PC-9 (cell line): ENCODE measurements around the gene CDK9. TPM values are rescaled to one million over a fixed set of nuclear protein-coding genes. Genes with fewer than 3 reads are reported as not detected.

Experiments
- BruUV-seq: library from RNA; stranded (reverse); fragments of 400-500 nt; replicated peaks from 2 replicates; lab custom pipeline; 2021; lab: Mats Ljungman, UMichigan
- CTCF ChIA-PET: fragments of 300-600 bp; sonication (Branson Sonifier 250); formaldehyde crosslinking; loops from one replicate; lab custom pipeline; 2022; ENCODE audit warnings: antibody characterized with exemption; lab: Charles Lee
- POLR2A ChIA-PET: fragments of 300-600 bp; sonication (Branson Sonifier 250); formaldehyde crosslinking; loops from one replicate; lab custom pipeline; 2022; ENCODE audit warnings: antibody characterized with exemption; ENCODE audit not compliant: unreplicated experiment; lab: Charles Lee
- DNase-seq, 2 experiments: peaks; one replicate each; pipeline versions ENCODE4 v3.0.0 to v3.0.0-alpha.2; 2015 to 2022; ENCODE audit warnings: mixed read lengths in 1 of 2
- H2AFZ ChIP-seq: fragments of 200-600 bp; sonication (generic); 2 replicates; pipeline ENCODE4 v1.8.1; 2017; ENCODE audit warnings: antibody characterized with exemption
- H3F3A ChIP-seq: fragments of 200-600 bp; sonication (generic); 2 replicates; pipeline ENCODE4 v1.8.1; 2017; ENCODE audit warnings: antibody characterized with exemption, mild to moderate bottlenecking, low read depth; ENCODE audit not compliant: insufficient read depth
- H3K27ac ChIP-seq: fragments of 200-600 bp; sonication (generic); 2 replicates; pipeline ENCODE4 v1.6.1; 2016; ENCODE audit warnings: mixed run types
- H3K27me3 ChIP-seq: fragments of 200-600 bp; sonication (generic); 2 replicates; pipeline ENCODE4 v1.6.1; 2016; ENCODE audit warnings: low read depth, mixed run types; ENCODE audit not compliant: insufficient read depth
- H3K36me3 ChIP-seq: fragments of 200-600 bp; sonication (generic); 2 replicates; pipeline ENCODE4 v1.6.1; 2016; ENCODE audit warnings: low read depth, mixed run types
- H3K4me1 ChIP-seq: fragments of 200-600 bp; sonication (generic); replicated peaks from 2 replicates; pipeline ENCODE4 v1.6.1; 2016; ENCODE audit warnings: mixed run types; ENCODE audit not compliant: insufficient read depth
- H3K4me2 ChIP-seq: fragments of 200-600 bp; sonication (generic); 2 replicates; pipeline ENCODE4 v1.6.1; 2017; ENCODE audit warnings: mixed run types
- H3K4me3 ChIP-seq: fragments of 200-600 bp; sonication (generic); 2 replicates; pipeline ENCODE4 v1.6.1; 2016; ENCODE audit warnings: mixed run types
- H3K79me2 ChIP-seq: fragments of 200-600 bp; sonication (generic); 2 replicates; pipeline ENCODE4 v1.6.1; 2017; ENCODE audit warnings: low read depth, mixed run types
- H3K9me2 ChIP-seq: fragments of 200-600 bp; sonication (generic); 2 replicates; pipeline ENCODE4 v1.8.1; 2017; ENCODE audit warnings: mild to moderate bottlenecking; ENCODE audit not compliant: insufficient read depth
- H3K9me3 ChIP-seq: fragments of 200-600 bp; sonication (generic); 2 replicates; pipeline ENCODE4 v1.8.1; 2016; ENCODE audit warnings: low read depth; ENCODE audit not compliant: insufficient read depth
- H4K20me1 ChIP-seq: fragments of 200-600 bp; sonication (generic); 2 replicates; pipeline ENCODE4 v1.8.1; 2017; ENCODE audit not compliant: insufficient read depth
- EZH2 ChIP-seq: fragments of 200-600 bp; sonication (generic); IDR thresholded peaks from 2 replicates; pipeline ENCODE4 v1.8.0; 2017; ENCODE audit warnings: antibody characterized with exemption, low read depth
- intact Hi-C: fragments of 100-400 bp; cut with micrococcal nuclease; formaldehyde crosslinking; loops from one replicate; pipeline ENCODE4 v1.10.0; 2022; ENCODE audit not compliant: unreplicated experiment
- total RNA-seq: library from RNA; stranded (reverse); gene quantifications from 2 replicates; pipeline ENCODE4 v1.2.3, GENCODE V29; 2021
- TF ChIP-seq, protein P1 (sequence below): fragments of 200-600 bp; sonication (generic); conservative IDR thresholded peaks from 2 replicates; pipeline ENCODE4 v1.6.1; 2017; ENCODE audit warnings: mixed run types, antibody characterized with exemption, mild to moderate bottlenecking, moderate library complexity

CDK9 gene
- total RNA-seq, 1 experiment from 2014 or later, result 93.8 TPM

DNA sequence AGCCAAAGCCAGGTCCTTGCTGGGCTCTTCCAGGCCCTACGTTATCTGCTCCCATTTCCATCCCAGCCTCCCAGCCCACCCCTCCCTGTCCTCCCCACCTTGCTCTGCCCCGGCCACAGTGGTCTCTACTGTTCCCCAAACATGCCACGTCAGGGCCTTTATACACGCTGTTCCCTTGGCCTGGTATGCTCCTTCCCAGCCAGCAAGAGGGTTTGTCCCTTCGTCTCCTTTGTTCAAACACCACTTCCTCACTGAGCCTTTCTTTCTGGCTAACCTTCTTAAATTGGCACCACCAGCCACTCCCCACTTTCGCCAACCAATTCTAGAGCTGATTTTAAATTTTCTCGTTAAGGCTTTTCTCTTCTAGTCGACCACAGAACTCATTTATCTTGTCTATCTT, 17.1 kb upstream of the CDK9 start:
- no peaks in the 10 kb centered on the region for H3K36me3 ChIP-seq
- ChIA-PET POLR2A (no interaction called here), CTCF (no interaction called here)
- H3K4me3 ChIP-seq, result no peak overlapping the region
- H3K79me2 ChIP-seq, result no peaks in the 10 kb centered on the region
- no peaks in the 10 kb centered on the region for H3K9me3 ChIP-seq
- no peaks in the 10 kb centered on the region for H3K9me2 ChIP-seq
- TF ChIP-seq, protein P1, sequence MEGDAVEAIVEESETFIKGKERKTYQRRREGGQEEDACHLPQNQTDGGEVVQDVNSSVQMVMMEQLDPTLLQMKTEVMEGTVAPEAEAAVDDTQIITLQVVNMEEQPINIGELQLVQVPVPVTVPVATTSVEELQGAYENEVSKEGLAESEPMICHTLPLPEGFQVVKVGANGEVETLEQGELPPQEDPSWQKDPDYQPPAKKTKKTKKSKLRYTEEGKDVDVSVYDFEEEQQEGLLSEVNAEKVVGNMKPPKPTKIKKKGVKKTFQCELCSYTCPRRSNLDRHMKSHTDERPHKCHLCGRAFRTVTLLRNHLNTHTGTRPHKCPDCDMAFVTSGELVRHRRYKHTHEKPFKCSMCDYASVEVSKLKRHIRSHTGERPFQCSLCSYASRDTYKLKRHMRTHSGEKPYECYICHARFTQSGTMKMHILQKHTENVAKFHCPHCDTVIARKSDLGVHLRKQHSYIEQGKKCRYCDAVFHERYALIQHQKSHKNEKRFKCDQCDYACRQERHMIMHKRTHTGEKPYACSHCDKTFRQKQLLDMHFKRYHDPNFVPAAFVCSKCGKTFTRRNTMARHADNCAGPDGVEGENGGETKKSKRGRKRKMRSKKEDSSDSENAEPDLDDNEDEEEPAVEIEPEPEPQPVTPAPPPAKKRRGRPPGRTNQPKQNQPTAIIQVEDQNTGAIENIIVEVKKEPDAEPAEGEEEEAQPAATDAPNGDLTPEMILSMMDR, result no peak
- no peak for TF ChIP-seq EZH2
- H2AFZ ChIP-seq, result no peak overlapping the region
- no peak overlapping the region for H3K27ac ChIP-seq
- BruUV-seq, result no TSS peak
- H3K27me3 ChIP-seq, result peaks cover 2% of the 10 kb centered on the region; the same call in 1 of the 2 replicates
- H3F3A ChIP-seq, result peaks cover 13% of the 10 kb centered on the region; the same call in 1 of the 2 replicates
- intact Hi-C loops, result no loop called here
- H3K4me1 ChIP-seq, result peaks cover 7% of the 10 kb centered on the region
- no peak for DNase-seq
- no peaks in the 10 kb centered on the region for H4K20me1 ChIP-seq
- H3K4me2 ChIP-seq, result no peak overlapping the region

DNA sequence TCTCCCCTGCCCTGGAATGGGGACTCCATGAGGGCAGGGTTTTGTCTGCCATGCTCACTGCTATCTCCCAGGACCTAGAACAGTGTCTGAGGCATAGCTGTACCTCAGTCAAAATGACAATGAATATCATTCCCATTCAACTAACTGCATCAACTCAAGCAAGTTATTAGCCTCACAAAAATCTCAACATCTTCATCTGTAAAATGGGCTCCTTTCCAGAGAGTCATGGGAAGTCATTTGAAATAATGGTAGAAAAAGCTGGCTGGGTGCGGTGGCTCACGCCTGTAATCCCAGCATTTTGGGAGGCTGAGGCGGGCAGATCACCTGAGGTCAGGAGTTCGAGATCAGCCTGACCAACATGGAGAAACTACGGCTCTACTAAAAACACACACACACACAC, 16.7 kb upstream of the CDK9 start:
- CTCF ChIA-PET, result no interaction called here

DNA sequence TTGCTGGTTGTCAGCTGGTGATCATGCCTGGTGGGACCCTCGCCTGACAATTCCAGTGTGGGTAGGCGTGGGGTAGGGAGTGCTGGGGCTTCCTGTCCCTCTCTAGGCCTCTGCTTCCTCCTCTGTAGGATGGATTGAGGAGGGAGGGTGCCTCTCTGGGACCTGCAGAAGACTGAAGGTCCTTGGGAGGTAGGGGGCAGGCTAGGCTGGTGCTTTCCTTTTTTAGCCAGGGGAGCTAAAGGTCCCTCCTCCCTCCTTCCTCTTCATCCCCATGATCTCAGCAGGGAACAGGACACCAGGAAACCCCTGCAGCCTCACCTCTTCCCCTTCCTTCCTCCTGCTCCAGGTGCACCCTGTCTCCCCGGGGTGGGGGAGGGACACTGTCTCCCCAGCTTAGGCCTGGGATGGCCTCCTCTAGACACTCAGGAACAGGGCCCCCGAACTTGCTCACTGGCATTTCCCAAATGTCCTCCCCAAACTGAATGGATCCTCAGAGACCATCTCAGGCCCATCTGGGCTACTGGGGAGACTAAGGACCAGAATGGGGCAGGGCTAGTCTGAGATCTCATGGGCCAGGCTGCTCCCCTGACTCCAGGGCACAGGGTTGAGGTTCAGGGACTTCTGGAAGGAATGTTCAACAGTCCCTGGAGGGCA, 15.8 kb upstream of the CDK9 start:
- intact Hi-C loops, result no loop called here
- peaks cover 7% of the 10 kb centered on the region for H3K4me1 ChIP-seq
- H3K36me3 ChIP-seq, result no peaks in the 10 kb centered on the region
- no peaks in the 10 kb centered on the region for H4K20me1 ChIP-seq
- BruUV-seq, result no TSS peak
- peaks cover 14% of the 10 kb centered on the region; the same call in 1 of the 2 replicates for H3F3A ChIP-seq
- no peaks in the 10 kb centered on the region for H3K9me2 ChIP-seq
- no peaks in the 10 kb centered on the region for H3K79me2 ChIP-seq
- no peak overlapping the region for H3K4me3 ChIP-seq
- TF ChIP-seq, protein P1, result no peak
- TF ChIP-seq EZH2, result no peak
- DNase-seq, result no peak
- no peak overlapping the region for H2AFZ ChIP-seq
- POLR2A ChIA-PET, result no interaction called here
- CTCF ChIA-PET, result interaction anchor here (1.5 to 1.9 kb wide), 2 partner anchors 28 to 29 kb away, joined by 6 read pairs; no protein-coding TSS in a partner anchor
- no peak overlapping the region for H3K27ac ChIP-seq
- H3K27me3 ChIP-seq, result peaks cover 6% of the 10 kb centered on the region; the same call in 1 of the 2 replicates
- H3K9me3 ChIP-seq, result no peaks in the 10 kb centered on the region
- peak overlapping the region; percentile 93 for H3K4me2 ChIP-seq

More for the DNA sequence above, 16.7 kb upstream of the CDK9 start:
- Histone ChIP-seq H4K20me1 (no peaks in the 10 kb centered on the region), H3K9me3 (no peaks in the 10 kb centered on the region), H3K4me1 (peaks cover 7% of the 10 kb centered on the region), H3K9me2 (no peaks in the 10 kb centered on the region), H3F3A (peaks cover 14% of the 10 kb centered on the region; the same call in 1 of the 2 replicates), H3K4me2 (no peak overlapping the region), H3K27me3 (no peaks in the 10 kb centered on the region; the same call in 1 of the 2 replicates), H3K4me3 (no peak overlapping the region), H3K79me2 (no peaks in the 10 kb centered on the region), H3K36me3 (no peaks in the 10 kb centered on the region), H2AFZ (no peak overlapping the region), H3K27ac (no peak overlapping the region)
- BruUV-seq, result no TSS peak
- intact Hi-C loops, result no loop called here
- TF ChIP-seq, protein P1, result no peak
- no peak for TF ChIP-seq EZH2
- POLR2A ChIA-PET, result no interaction called here
- no peak for DNase-seq
